GM19025 (cell line): ENCODE results near the gene RTN4R.

Experiments
- ATAC-seq: cut with Tn5 transposase; IDR thresholded peaks from one replicate; pipeline ENCODE4 v1.9.1; 2021; ENCODE audit warnings: mild to moderate bottlenecking, low read depth, moderate library complexity; ENCODE audit not compliant: unreplicated experiment

The RTN4R gene

DNA sequence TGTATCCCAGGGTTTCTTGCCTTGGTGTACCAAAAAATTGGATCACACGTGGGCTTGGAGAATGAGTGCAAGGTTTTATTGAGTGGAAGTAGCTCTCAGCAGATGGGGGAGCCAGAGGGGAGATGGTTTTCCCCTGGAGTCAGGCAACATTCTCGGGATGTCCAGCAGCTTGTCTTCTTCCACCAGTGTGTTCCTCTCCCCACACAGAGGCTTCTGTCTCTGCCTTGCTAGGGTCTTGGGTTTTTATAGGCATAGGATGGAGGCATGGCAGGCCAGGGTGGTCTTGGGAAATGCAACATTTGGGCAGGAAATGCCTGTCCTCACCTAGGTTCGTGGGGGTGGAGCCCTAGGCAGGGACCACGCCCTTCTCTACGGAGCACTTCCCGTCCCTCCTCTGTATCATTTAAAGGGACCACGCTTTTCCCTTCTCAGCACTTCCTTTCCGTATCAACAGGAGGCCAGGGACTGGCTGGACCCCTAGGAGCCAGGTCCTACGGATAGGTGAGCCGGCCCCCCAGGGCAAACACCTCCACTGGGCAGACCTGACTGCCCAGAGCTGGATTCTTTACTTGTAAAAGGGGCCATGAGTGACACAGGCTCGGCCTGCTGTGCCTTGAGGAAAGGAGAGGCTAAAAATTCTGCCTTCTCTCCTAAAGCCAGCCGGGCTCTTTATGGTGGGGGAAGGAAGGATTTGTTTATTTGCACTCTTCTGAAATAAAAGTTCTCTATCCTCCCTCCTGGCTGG is 62.0 kb downstream of the RTN4R start:
- peak; percentile 76 for ATAC-seq

DNA sequence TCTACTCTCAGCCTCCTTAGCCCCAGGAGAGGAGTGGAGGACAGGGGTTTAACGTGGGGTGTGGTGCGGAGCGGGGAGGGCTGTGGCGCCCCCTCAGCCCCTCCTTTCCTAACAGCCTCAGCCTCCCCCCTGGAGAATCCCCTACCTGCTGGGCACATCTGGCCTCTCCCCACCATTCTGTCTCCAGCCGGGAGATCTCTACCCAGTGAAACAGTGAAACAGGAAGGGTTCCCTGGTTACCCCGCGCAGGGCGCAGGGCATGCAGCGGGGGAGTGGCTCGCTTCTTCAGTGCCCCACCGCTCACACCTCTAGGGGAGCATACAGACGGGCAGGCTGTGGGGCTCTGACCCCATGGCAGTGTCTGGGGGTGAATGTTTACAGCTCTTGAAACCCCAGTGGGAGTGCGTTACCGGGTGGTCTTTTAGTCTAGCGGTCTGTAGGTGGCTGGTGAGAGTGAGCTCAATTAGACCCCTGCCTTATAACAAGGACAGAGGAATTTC is 62.6 kb downstream of the RTN4R start:
- ATAC-seq: no peak

DNA sequence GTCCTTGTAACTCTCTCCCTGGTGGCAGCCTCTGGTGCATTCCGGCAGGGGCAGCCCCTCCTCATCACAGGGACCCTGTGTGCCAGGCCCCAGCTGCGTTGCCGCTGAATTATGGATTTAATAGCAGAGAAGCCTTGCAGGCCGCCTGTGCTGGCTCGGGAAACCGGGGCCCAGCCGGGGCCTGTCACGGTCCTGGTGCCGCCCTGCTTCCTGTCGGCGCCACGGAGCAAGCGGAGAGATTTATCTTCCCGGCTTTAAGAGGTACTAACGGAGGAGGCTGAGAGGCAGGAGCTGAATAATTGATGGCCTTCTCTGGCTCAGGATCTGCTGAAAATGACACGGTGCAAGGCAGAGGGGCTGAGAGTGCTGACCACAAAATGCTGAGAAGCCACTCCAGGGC is 63.3 kb downstream of the RTN4R start:
- ATAC-seq: no peak

DNA sequence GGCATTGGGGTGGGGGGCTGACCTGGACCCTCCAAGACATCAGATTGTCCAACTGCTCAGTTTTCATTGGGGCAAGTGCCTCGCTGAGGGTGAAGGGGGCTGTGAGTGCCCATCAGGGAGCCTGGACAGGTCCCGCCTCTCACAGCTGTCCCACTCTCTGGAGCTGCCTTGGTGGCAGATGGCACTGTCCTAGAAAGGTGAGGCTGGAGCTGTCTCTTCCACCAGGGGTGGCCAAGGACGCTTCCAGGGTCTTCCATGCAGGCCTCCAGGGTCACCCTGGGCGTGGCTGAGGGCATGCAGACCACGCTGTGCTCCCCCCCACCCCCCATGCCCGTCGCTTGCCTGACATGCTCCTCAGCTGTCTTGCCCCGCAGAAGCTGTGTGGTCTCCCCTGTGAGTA is 63.8 kb downstream of the RTN4R start:
- ATAC-seq: no peak

DNA sequence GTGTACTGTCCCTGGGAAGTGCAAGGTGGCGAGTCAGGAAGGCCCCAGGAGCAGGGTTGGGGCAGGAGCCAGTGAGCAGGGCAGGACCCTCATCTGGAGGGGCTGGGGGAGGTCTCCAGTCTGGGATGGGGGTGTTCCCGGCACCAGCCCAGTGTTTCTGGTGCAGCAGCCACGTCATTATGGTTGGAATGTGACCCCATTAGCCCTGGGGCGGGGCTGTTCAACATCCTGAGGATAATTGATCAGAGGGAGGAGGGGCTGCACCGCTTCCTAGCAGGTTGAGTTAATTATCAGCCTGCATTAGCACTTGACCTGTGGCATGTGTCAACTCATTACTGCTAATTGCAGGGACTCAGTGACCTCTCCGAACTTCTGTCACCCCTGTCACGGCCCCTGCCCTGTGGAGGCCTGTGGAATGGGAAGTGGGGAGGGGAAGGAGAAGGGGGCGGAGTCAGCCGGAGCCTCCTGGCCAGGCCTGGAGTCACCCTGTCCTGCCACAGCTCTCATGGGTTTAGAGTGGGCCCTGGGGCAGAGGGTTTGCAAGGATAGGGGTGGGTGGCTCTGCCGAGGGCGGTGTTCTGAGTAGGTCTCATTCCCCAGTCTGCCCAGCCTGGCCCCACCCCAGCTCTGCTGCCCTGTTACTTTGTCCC is 64.4 kb downstream of the RTN4R start:
- ATAC-seq: no peak

DNA sequence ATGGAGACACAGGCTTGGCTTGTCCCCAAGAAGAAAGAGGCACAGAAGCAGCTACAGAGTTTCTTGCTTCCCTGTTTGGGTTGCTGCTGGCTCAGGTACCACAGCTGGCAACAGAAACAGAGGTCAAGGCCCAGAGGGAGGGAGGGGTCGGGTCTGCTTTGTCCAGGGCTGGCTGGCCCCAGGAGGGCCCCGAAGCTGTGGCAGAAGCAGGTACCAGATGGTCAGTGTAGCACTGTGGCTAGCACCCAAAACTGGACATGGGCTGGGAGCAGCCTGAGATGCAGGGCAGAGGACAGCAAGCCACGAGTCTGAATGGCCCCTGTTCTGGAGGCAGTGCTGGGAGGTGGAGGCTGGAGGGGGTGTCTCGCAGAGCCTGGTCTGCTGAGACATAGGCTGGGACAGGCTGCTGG is 65.0 kb downstream of the RTN4R start:
- ATAC-seq: no peak

DNA sequence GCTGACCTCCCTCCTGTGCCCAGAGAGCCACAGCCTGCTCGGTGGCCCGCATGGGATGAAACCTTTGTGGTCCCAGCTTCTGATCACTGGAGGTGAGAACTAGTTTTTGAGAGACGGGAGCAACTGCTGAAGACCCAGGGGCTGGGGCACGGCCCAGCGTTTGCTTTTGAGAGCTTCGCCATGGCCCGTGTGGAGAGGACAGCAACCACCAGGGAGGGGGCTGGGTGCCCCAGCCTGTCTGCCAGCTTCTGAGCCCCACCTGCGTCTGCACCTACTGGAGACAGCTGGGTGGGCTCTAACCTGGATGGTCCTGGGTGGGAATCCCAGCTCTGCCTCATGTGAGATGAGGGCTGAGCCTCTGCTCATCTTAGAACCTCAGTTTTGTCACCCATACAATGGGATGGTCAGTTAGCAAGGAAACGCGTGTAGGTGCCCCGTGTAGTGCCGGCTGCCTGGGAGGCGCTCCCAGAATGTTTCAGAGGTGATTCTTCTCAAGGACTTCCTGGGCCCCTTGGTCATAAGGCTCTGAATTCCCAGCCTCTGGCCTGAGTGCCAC is 66.2 kb downstream of the RTN4R start:
- ATAC-seq: no peak

DNA sequence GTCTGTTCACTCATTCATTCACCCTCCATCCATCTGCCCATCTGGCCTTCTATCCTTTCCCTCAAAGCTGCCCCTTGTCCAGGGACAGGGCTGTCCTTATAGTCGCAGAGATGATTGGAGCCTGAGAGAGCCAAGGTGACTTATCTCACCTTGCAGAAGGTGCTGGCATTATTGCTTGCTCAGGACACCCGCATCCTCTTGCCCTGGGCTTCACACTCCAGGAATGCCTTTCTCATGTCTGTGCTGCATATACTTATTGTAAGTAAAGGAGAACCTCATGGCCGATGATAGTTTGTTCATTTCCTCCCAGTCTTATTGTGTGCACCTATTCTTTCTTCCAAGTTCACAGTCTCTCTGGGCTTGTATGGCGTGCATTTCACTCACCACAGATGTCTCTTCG is 68.2 kb downstream of the RTN4R start:
- no peak for ATAC-seq

DNA sequence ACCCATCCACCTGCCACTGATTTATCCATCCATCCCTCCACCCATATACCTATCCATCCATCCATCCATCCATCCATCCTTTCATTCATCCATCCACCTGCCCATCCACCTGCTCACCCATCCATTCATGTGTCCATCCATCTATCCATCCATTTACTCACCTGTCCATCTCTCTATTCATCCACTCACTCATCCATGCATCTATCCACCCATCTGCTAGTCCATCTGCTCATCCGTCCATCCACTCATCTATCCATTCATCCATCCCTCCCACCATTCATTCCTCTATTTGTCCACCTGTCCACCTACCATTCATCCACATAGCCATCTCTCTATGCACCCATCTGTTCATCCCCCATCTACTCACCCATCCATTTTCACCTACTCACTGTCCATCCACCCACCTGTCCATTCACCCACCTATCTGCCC is 68.7 kb downstream of the RTN4R start:
- ATAC-seq: no peak

DNA sequence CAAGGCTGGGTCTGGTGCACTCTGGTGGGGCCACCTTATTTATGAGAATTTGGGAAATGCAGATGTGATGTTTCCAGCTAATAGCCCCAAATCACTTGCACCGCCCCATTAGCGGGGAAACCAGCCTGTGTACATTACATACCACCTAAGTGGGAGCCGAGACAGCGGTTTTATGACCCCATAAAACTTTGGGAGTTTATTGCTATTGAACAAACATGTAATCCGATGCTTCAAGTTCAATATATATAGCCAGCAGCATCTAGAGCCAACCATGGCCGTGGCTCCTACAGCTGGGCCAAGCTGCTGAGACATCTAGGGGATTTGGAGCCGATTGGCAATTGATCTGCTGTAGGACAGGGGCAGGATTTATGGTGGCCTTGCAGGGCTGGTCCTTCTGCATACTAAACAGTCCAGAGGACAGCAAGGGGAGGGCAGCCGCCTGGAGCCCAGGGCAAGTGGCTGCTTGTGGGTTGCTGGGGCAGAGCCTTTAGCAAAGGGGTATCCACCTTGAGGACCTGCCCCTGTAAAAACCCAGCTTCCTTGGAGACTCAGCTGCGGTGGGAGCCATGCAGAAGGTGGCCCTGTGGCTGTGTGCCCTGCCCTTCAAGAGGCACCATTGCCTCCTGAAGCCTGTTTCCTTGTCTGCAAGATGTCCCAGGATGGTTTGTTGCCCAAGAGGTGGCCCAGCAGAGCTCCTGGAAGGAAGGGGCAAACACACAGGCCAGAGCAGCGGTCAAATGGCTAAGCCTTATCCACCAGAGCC is 69.4 kb downstream of the RTN4R start:
- no peak for ATAC-seq

DNA sequence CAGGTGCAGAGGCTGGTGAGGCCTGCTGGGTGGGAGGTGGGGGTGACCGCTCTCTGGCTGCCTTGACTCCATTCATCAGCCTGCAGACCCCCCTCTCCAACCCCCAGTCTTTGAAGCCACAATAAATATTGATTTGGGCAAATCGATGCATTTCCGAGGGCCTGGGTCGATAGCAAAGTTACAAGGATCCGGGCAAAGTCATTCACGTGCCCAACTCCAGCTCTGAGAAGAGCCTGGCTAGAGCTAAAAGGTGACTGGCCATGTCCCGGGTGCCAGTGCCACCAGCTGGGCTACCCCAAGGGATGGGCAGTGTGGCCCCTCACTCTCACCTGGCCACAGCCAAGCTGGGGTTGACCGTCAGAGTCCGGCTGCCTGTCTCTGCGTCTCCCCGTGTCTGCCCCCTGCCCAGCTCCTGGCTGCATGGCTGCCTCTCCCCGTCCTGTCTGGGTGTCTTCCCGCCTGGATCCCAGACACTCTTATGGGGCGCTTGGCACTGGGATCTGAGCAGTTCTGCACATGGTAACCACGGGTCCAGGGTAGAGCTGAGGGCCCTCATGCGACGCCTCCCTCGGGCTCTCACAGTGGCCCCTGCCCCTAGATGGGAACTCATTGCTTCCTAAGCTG is 70.6 kb downstream of the RTN4R start:
- no peak for ATAC-seq

DNA sequence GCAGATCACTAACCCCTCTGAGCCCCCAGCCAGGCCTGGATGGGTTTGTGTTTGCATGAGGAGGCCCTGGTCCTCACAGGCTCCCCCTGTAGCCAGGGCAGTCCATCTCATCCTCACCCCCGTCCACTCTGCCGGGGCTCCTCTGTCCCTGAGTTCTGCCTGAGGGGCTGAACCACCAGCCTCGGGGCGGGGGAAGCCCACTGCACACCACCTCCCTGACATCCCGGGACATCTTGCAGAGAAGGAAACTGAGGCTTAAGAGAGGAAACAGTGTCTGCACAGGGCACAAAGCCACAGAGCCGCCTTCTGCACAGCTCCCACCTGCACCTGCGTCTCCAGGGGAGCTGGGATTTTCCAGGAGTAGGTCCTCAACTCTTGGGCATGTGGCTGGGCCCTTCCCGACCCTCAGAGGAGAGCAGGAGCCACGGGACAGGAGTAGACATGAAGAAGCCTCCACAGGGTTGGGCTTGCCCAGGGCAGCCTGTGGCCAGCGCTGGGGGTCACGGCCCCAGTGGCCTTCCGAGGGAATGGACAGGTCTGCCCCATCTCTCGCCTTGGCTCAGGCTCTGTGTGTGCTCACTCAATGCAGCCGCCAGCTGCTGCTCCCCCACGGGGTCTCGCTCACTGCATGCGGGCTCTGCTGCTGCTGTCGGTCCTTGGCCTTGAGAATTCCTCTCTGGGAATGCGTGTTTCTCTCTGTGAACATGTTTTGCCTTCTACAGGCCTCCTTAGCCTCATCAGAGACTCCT is 71.8 kb downstream of the RTN4R start:
- ATAC-seq: no peak

DNA sequence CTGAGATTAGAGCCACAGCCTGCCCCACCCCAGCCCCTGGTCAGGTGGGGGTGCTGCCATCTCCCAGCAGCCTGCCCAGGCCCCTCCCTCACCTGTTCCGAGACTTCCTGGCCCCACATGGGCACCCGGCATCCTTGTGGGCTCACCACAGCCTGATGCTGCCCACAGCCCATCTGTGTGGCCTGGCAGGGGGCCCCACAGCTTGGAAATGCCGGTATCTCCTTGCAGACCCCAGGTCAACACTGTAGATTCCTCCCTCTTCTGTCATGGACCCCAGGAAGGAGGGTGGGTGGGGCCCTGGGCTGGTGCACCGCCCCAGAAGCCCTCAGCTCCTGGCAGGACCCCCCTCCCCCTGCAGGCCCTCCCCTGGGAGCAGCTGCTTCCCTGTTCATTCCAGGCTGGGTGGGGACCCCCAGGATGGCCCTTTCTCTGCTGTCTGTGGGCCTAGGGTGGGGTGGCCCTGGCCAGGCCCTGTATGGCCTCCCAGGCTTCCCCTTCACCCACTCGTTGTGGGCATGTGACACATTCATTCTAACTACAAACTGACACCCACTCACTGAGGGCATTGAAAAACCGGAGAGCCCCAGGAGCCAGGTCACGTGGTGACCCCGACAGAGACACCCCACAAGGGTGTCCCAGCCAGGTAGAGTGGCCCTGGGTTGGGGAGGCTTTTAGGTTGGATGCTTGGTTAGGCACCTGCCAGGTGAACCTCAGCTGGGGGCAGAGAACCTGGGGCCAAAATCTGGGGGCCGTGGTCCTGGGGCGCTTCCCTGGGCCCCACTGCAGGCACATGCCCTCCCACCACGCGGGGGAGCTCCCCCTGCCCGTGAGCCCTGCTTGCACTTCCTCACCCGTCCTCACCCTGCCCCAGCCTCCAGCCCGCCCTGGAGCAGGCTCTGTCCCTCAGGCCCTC is 73.2 kb downstream of the RTN4R start:
- no peak for ATAC-seq

DNA sequence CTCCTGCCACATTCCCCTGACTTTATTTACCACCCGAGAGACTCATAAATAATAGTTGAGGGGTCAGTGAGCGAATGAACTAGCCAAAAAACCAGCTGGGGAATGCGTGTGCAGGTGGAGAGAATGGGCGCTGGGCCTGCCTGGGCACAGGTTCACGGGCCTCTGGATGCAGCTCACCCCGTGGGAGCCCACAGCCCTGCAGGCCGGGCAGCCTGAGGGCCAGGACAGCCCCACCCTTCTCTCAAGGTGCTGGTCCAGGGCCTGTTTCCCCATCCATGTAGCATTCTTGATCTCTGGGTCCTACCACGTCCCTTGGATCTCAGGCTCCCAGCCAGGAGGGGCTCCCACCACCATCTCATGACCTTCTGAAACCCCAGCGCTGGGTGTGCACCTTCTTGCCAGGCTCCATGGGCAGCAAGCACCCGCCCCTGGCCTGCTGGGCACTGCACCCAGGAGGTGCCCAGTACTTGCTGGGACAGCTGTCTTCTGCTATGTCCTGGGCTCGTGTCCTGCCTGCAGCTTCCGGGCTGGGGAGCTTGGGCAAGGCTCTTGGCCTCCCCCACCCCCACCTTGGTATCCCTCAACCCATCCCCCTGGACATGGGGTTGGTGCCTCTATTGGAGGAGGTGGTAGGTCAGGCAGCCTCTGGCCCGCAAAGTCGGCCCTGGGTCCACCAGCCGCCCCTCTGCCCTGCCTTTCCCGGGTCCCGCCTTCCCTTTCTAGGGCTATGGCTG is 74.2 kb downstream of the RTN4R start:
- ATAC-seq: no peak

DNA sequence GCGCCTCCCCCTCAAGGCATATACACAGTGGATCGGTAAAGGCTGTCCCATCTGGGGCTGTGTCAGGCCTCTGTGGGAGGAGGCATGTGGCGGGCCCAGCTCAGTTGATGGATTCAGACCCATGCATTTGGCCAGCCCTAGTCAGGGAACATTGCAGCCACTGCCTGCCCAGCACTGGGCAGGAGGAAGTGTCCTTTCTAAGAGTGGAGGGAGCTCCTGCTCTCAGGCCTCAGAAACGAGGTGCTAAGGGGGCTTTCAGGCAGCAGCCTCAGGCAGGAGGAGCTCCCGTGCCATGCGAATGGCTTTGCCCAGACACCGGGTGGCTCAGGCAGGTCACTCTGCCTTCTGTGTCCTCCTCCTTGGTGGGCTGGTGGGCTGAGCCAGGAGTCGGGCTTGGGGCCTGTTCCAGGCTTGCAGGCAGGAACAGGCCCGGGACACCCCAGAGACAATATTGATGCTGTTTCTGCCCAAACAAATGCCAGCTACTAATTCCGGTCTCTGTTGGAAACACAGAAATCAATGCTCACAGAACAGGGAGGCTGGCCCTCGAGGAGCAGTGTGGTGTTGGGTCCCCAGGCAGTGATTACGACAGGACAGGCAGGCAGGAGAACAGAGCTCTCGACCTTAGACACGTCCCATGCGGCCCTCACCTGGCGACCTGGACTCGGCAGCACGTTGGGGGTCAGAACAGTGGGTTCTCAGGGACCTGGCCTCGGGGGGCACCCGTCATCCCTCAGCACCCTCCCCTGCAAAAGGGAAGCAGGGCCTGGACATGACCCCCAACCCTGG is 75.0 kb downstream of the RTN4R start:
- ATAC-seq: no peak

DNA sequence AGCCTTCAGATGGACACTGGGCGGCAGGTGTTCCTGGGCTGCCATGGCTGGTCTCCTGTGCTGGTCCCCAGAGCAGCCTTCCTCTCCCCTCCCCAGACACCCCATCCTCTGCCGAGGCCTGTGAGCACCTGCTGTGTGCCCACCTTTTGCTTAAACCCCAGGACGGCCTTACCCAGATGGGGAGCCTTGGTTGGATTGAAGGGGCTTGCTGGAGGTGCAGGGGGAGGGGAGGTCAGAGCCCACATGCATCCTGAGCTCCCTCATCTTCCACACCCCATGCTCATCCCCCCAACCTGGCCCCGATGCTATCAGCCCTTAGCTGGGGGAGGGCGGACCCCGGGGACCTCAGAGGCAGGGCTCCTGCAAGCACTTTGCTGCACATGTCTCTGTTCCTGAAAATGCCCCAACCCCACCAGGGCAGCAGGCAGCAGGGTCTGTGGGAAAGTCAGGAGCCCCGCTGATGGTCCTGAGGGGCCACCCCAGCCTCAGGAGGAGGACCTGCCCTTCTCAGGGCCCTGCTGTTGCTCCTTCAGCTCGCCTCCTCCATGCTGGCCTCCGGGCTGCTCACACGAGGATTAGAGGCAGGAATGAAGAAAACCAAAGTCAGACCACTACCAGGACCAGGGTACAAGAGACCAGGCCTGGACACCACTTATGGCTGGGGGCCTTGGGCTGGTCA is 75.7 kb downstream of the RTN4R start:
- no peak for ATAC-seq

DNA sequence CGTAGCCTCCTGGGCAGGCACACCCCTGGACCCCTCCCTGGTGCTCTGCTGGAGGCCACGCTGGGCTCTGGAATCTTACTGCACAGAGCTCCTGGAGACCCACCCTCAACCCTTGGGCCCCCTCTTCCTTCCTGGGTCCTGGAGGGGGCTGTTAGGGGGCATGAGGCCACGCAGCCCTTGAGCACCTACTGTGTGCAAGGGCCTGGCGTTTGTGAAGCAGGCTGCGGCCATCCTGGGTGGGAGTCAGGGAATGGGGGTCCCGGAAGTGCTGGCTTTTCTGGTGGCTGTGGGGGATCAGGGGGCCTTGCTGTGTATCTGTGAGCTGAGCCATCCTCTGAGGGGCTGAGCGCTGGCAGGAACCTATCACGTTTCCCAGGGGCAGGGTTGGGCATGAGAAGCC is 76.3 kb downstream of the RTN4R start:
- no peak for ATAC-seq
